ENCODE data around the gene C1QL4.

GRCh38 chr12:49293056-49293956 is 43.7 kb downstream of the C1QL4 start:
- TF ChIP-seq, protein P1, sequence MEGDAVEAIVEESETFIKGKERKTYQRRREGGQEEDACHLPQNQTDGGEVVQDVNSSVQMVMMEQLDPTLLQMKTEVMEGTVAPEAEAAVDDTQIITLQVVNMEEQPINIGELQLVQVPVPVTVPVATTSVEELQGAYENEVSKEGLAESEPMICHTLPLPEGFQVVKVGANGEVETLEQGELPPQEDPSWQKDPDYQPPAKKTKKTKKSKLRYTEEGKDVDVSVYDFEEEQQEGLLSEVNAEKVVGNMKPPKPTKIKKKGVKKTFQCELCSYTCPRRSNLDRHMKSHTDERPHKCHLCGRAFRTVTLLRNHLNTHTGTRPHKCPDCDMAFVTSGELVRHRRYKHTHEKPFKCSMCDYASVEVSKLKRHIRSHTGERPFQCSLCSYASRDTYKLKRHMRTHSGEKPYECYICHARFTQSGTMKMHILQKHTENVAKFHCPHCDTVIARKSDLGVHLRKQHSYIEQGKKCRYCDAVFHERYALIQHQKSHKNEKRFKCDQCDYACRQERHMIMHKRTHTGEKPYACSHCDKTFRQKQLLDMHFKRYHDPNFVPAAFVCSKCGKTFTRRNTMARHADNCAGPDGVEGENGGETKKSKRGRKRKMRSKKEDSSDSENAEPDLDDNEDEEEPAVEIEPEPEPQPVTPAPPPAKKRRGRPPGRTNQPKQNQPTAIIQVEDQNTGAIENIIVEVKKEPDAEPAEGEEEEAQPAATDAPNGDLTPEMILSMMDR (IDR thresholded peaks at IDR 0.05; ENCODE audit: poor library complexity, severe bottlenecking) = no peak
- TF ChIP-seq EP300 (conservative IDR thresholded peaks at IDR 0.05; ENCODE audit: poor library complexity, severe bottlenecking) (no peak), MXI1 (conservative IDR thresholded peaks at IDR 0.05; ENCODE audit: poor library complexity, severe bottlenecking) (no peak), POLR2AphosphoS5 (IDR thresholded peaks at IDR 0.05) (no peak), RAD21 (conservative IDR thresholded peaks at IDR 0.05) (no peak), EZH2 (IDR thresholded peaks at IDR 0.05; ENCODE audit: borderline replicate concordance, insufficient read depth, low read length, poor library complexity, severe bottlenecking) (no peak), TAF1 (IDR thresholded peaks at IDR 0.05; ENCODE audit: low read depth) (no peak), SMC3 (conservative IDR thresholded peaks at IDR 0.05; ENCODE audit: poor library complexity) (no peak)
- TF ChIP-seq, protein P2, sequence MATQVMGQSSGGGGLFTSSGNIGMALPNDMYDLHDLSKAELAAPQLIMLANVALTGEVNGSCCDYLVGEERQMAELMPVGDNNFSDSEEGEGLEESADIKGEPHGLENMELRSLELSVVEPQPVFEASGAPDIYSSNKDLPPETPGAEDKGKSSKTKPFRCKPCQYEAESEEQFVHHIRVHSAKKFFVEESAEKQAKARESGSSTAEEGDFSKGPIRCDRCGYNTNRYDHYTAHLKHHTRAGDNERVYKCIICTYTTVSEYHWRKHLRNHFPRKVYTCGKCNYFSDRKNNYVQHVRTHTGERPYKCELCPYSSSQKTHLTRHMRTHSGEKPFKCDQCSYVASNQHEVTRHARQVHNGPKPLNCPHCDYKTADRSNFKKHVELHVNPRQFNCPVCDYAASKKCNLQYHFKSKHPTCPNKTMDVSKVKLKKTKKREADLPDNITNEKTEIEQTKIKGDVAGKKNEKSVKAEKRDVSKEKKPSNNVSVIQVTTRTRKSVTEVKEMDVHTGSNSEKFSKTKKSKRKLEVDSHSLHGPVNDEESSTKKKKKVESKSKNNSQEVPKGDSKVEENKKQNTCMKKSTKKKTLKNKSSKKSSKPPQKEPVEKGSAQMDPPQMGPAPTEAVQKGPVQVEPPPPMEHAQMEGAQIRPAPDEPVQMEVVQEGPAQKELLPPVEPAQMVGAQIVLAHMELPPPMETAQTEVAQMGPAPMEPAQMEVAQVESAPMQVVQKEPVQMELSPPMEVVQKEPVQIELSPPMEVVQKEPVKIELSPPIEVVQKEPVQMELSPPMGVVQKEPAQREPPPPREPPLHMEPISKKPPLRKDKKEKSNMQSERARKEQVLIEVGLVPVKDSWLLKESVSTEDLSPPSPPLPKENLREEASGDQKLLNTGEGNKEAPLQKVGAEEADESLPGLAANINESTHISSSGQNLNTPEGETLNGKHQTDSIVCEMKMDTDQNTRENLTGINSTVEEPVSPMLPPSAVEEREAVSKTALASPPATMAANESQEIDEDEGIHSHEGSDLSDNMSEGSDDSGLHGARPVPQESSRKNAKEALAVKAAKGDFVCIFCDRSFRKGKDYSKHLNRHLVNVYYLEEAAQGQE (IDR thresholded peaks at IDR 0.05; ENCODE audit: borderline replicate concordance) = no peak
